ENCODE data around the gene APRT. TPM values are rescaled to one million over a fixed set of nuclear protein-coding genes. Genes with fewer than 3 reads are reported as not detected.
A peak's percentile ranks its signal among the peaks of the same experiment; 100 is the strongest.
"Not testable (repeated sequence)": the region's sequence is repeated elsewhere in the genome, so short reads cannot be mapped to it uniquely, and the experiment has no call there.

APRT gene
- total and polyA plus RNA-seq, 9 donors = 12.7 to 150 (median 74.1) TPM

DNA sequence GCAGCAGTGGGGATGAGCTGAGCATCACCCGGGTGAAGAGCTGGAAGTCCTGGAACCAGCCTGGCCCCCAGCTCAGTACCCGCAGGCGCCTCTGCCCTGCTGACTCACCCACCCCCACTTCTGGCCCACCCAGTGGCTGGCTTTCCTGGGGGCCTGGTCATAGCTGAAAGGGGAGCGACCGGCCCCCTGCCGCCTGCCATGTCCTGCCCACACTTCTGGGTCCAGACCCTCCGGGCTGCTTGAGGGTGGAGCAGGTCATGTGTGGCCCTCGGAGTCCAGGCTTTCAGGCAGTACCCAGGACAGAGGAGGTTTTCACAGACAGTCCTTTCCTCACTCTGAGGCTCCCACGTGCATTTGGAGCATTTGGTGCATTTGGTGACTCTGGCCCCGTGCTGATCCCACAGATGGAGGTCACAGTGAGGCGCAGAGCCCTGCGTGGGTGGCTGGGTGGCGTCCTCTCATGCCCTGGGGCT lies 19.6 kb downstream of the APRT start:
- Histone ChIP-seq H3K27me3 (no peaks in the 10 kb centered on the region), H3K36me3 (no peaks in the 10 kb centered on the region), H3K27ac (no peak overlapping the region)

DNA sequence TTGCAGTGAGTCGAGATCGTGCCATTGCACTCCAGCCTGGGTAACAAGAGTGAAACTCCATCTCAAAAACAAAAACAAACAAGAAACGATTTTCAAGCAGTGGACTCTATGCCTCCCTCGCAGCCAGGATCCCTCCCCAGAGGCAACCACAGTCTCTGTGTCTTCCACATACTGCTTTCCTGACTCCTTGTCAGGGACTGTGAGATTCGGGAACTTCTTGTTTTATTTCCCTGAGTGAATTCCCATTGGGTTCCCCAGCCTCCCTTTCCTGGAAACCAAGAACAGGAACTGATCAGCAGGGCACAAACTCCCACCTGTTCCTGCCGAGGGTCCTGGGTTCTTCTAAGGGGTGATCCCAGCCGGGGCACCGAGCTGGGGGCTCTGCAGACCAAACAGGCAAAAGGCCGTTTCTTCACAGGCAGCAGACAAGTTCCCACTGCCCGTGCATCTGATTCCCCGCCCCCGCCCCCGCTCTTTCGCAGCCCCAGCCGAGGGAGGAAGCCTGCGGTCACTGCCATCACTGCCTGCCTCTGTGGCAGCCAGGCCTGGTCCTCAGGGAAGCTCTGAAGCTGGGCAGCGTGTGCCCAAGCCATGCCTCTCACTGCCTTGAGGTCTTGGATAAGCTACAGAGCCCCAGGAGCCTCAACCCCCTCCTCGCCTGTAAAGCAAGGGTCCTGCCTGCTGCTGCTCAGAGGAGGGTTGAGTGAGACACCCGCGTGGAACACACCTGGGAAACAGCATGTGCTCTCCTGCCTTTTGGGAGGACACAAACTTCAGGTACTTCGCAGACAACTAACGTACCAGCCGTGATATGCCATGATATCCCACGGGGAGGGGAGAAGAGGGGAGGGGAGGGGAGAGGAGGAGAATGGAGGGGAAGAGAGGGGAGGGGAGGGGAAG lies 21.2 kb downstream of the APRT start:
- WGBS, 3 donors = 12 to 16% (median 12%) methylated on average over 21 to 24 of the region's 24 CpGs

More for the DNA sequence above, 19.6 kb downstream of the APRT start:
- intact Hi-C loops (cut with DNase I) = no loop called here
- Histone ChIP-seq H3K4me1 (ENCODE audit: insufficient read depth) (no peaks in the 10 kb centered on the region), H3K4me3 (no peak overlapping the region), H3K9me3 (no peaks in the 10 kb centered on the region)
- DNase-seq = peak in 1 of 5 donors; percentile 13
- no peak for TF ChIP-seq EP300 (IDR thresholded peaks at IDR 0.05)
- TF ChIP-seq CTCF (IDR thresholded peaks at IDR 0.05) = no peak
- TF ChIP-seq POLR2A (IDR thresholded peaks at IDR 0.05) = no peak
- 44 to 62% (median 45%) methylated on average over 11 to 13 of the region's 13 CpGs for WGBS, 3 donors

GRCh38 chr16:88789594-88789993 lies 22.1 kb downstream of the APRT start:
- no peaks in the 10 kb centered on the region for H3K9me3 ChIP-seq
- no peaks in the 10 kb centered on the region for H3K36me3 ChIP-seq
- intact Hi-C loops (cut with DNase I) = no loop called here
- H3K27me3 ChIP-seq = no peaks in the 10 kb centered on the region
- TF ChIP-seq CTCF (IDR thresholded peaks at IDR 0.05) (no peak), EP300 (IDR thresholded peaks at IDR 0.05) (no peak), POLR2A (IDR thresholded peaks at IDR 0.05) (no peak)
- H3K4me1 ChIP-seq (ENCODE audit: insufficient read depth) = no peaks in the 10 kb centered on the region
- 70 to 78% (median 74%) methylated on average over 7 of the region's 7 CpGs for WGBS, 3 donors
- DNase-seq = no peak
- H3K27ac ChIP-seq = no peak overlapping the region
- H3K4me3 ChIP-seq = no peak overlapping the region

More for the DNA sequence above, 21.2 kb downstream of the APRT start:
- no peak overlapping the region for H3K4me3 ChIP-seq
- peak in 2 of 5 donors; percentile 14 to 34 for DNase-seq
- no peaks in the 10 kb centered on the region for H3K27me3 ChIP-seq
- H3K9me3 ChIP-seq = no peaks in the 10 kb centered on the region
- no peaks in the 10 kb centered on the region for H3K4me1 ChIP-seq (ENCODE audit: insufficient read depth)
- TF ChIP-seq CTCF (IDR thresholded peaks at IDR 0.05) = no peak
- TF ChIP-seq EP300 (IDR thresholded peaks at IDR 0.05) = no peak
- TF ChIP-seq POLR2A (IDR thresholded peaks at IDR 0.05) = no peak
- intact Hi-C loops (cut with DNase I) = no loop called here
- H3K27ac ChIP-seq = no peak overlapping the region
- H3K36me3 ChIP-seq = no peaks in the 10 kb centered on the region

- H3K9me3 ChIP-seq; intact Hi-C loops (cut with DNase I); H3K27me3 ChIP-seq; H3K4me1 ChIP-seq (ENCODE audit: insufficient read depth); H3K4me3 ChIP-seq; H3K27ac ChIP-seq; DNase-seq; H3K36me3 ChIP-seq: not testable (repeated sequence)
- 88 to 91% (median 89%) methylated on average over 8 of the region's 8 CpGs for WGBS, 3 donors
Measured at GRCh38 chr16:88788749-88789148, 23.0 kb downstream of the APRT start.
